Spleen (tissue), 7 donors: Measurements from ENCODE around the gene TNK2.

ENCODE experiments used
- POLR2A ChIP-seq, 3 donors: fragments of 450-650 bp; IDR thresholded peaks; one replicate each; pipeline ENCODE4 v1.5.1; 2017; ENCODE audit warnings: antibody characterized with exemption in 3 of 3, mild to moderate bottlenecking in 1 of 3
- POLR2AphosphoS5 ChIP-seq, 3 donors: sonication (generic); formaldehyde crosslinking; IDR thresholded peaks; one replicate each; pipeline ENCODE4 v1.5.1; 2017; ENCODE audit warnings: antibody characterized with exemption in 3 of 3
- TF ChIP-seq, protein P1 (sequence below), 11 experiments: fragments of 200-600 bp in 7 of 11; fragments of 450-650 bp in 4 of 11; sonication (generic) in 4 of 11; IDR thresholded peaks in 8 of 11; conservative IDR thresholded peaks in 3 of 11; 1 replicate in 7 of 11; 2 replicates in 4 of 11; pipeline versions ENCODE4 v1.4.0 to v1.8.0; 2016 to 2021; ENCODE audit warnings: antibody characterized with exemption in 11 of 11, inconsistent platforms in 4 of 11, mild to moderate bottlenecking in 1 of 11
- donor health status: DM: no; HTN: no; CAD: no; lungs with moderate emphysema.
- donor health status: DM: no; HTN: no; CAD: no.
- donor health status: DM: no; HTN: no; CAD: no.

DNA sequence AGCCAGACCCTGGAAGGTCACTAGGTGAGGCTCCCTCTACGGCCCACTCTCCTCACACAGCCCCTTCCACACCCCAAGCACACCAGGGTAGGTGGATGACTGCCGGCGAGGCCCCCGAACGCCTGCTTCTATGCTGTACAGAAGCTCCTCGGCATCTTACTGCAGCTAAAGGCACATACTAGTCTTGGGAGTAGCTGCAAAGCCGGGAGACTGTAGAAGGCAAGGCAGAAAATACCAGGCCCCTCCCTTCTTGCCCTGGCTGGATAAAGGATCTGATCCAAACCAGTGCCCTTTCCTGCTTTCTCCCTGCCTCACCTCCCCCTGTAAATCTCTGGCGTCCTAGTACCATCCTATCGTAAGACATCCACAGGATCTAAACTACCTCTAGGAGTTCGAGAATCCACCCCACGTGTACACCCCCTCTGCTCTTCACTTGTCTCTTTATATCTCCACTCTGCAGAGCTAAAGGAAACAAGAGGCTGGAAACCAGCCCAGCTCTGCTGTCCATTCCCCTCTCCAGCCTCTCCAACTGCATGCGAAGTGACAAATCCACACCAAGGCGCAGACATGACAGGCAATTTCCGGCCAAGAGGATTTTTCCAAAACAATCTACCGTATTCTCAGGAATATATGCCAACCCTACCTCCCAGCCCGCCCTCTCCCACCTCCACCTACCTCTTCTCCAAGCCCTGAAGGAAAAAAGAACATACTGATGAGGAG is 11.8 kb downstream of the TNK2 start:
- TF ChIP-seq, protein P1, sequence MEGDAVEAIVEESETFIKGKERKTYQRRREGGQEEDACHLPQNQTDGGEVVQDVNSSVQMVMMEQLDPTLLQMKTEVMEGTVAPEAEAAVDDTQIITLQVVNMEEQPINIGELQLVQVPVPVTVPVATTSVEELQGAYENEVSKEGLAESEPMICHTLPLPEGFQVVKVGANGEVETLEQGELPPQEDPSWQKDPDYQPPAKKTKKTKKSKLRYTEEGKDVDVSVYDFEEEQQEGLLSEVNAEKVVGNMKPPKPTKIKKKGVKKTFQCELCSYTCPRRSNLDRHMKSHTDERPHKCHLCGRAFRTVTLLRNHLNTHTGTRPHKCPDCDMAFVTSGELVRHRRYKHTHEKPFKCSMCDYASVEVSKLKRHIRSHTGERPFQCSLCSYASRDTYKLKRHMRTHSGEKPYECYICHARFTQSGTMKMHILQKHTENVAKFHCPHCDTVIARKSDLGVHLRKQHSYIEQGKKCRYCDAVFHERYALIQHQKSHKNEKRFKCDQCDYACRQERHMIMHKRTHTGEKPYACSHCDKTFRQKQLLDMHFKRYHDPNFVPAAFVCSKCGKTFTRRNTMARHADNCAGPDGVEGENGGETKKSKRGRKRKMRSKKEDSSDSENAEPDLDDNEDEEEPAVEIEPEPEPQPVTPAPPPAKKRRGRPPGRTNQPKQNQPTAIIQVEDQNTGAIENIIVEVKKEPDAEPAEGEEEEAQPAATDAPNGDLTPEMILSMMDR (IDR thresholded peaks at IDR 0.05 in 8 of 11, conservative IDR thresholded peaks at IDR 0.05 in 3 of 11), result no peak
- TF ChIP-seq POLR2AphosphoS5 (IDR thresholded peaks at IDR 0.05) (no peak), POLR2A (IDR thresholded peaks at IDR 0.05) (no peak)
